ENCODE measurements around the gene IFI27L2.

The IFI27L2 gene

DNA sequence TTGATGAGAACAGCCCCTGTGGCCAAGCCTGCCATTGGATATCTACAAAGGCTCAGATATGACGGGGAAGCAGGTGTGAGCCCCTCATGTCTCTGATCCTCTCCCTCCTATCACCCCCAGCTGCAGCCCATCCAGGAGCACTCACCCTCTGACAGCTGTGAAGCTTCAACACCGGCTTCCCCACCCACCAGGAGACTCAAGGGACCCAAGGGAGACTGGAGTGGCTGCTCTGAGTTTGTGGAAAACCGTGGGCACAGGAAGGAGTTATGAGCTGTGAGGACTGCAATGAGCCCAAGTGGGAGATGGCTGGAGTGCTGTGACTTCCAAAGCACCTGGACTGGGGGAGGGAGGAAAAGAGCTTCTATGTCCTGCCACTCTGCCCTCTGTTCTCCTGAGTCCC, 7.9 kb downstream of the IFI27L2 start:
- DNase-seq, result no peak

GRCh38 chr14:94120667-94121340, 8.6 kb downstream of the IFI27L2 start:
- no peak for DNase-seq

DNA sequence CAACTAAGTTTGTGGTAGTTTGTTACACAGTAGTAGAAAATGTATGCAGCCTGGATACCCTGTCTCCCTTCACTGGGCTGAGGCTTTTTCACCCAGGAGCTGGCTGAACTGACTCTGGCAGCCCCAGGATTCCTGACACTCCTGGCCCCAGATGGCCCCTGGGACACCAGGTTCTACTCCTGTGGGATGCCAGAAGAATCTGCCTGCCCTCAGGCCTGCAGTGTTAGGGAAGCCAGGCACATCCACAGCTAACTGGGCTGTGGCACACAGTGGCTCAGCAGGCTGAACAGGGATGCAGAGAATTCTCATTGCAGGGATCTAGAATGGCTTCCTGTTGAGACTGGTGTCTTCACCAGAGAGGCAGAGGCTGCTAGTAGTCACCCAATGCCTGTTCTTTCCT, 10.3 kb downstream of the IFI27L2 start:
- no peak for DNase-seq

DNA sequence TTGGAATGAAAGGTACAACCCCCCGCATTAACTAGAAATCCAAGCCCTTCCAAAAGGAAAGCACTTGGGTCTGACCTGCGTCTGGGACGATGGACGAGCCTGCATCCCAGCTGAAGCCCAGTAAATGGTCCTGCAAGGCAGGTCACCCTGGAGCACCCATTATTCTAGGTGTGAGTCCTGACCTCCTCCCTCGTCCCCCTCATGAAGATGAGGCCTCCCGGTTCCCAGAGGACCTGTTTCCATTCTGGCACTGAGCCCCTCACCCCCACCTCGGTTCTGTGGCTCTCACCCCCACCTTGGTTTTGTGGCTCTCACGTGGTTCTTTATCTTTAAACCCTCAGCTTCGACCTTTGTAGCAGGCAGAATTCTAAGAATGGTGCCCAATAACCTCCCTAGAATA, 11.5 kb downstream of the IFI27L2 start:
- no peak for DNase-seq

GRCh38 chr14:94116701-94117100, 12.7 kb downstream of the IFI27L2 start:
- no peak for DNase-seq

GRCh38 chr14:94115631-94116030, 13.8 kb downstream of the IFI27L2 start:
- no peak for DNase-seq

GRCh38 chr14:94115058-94115591, 14.3 kb downstream of the IFI27L2 start:
- no peak for DNase-seq

- DNase-seq, result no peak
These were observed 14.8 kb downstream of the IFI27L2 start for GRCh38 chr14:94114589-94115057.

GRCh38 chr14:94113908-94114588, 15.4 kb downstream of the IFI27L2 start:
- no peak for DNase-seq

GRCh38 chr14:94113490-94113889, 15.9 kb downstream of the IFI27L2 start:
- DNase-seq, result no peak

DNA sequence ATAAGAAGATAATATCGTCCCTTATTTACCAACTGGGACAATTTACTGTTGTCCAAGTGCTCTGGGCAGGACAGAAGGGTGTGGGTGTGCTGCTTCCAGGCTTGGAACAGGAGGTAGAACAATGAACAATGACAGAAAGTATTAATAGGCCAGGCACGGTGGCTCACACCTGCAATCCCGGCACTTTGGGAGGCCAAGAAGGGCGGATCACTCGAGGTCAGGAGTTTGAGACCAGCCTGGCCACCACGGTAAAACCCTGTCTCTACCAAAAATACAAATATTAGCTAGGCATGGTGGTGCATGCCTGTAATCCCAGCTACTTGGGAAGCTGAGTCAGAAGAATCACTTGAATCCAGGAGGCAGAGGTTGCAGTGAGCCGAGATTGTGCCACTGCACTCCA, 16.3 kb downstream of the IFI27L2 start:
- DNase-seq, result no peak

- no peak for DNase-seq
These were observed 16.8 kb downstream of the IFI27L2 start for GRCh38 chr14:94112513-94113063.

GRCh38 chr14:94111276-94112095, 17.9 kb downstream of the IFI27L2 start:
- no peak for DNase-seq

DNA sequence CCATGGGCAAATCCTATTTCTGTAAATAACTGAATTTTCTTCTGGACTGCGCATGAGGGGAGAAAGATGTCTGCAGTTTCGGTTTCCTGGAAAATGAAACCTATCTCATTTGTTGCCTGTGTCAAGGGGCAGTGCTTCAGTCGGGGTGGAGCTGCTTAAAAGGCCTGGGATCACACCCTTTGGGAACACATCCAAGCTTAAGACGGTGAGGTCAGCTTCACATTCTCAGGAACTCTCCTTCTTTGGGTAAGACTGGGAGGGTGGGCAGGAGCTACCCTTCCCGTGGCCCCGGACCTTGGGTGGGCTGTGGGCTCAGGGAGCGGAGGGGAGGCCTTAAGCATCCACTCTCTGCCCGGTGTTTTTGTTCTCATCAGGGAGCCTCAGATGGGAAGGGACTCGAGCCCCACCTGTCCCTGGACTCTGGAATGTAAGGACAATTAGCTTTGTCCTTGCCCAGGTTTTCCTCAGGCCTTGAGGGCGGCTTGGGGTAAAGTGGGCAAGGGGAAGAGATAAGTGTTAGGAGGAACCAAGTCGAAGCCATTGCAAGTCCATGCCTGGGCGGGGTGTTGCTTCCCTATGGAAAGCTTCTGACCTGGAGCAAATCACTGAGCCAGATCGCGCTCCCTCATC, 18.7 kb downstream of the IFI27L2 start, which contains the start of gene IFI27:
Gene IFI27, plus strand, starts transcription at position 185 of the 630 bp plus-strand sequence.
- DNase-seq, result no peak

DNA sequence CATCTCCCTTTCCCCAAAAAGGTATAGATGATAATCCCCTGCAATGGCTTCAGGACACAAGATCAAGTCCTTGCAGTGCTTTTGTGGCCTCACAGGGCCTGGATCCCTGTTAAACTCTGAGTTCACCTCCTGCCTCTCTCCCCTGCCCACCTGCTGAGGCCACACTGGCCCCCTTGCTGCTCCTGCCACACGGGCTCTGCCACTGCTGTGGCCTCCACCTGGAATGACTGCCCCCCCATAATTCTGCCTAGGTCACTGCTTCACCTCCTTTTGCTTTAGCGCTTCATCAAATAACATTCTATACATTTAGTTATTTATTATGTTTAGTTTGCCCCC, 19.5 kb downstream of the IFI27L2 start:
- DNase-seq, result no peak

- no peak for DNase-seq
These were observed 24.7 kb downstream of the IFI27L2 start for GRCh38 chr14:94104731-94105130.

GRCh38 chr14:94103554-94104150, 25.8 kb downstream of the IFI27L2 start:
- DNase-seq, result no peak

DNA sequence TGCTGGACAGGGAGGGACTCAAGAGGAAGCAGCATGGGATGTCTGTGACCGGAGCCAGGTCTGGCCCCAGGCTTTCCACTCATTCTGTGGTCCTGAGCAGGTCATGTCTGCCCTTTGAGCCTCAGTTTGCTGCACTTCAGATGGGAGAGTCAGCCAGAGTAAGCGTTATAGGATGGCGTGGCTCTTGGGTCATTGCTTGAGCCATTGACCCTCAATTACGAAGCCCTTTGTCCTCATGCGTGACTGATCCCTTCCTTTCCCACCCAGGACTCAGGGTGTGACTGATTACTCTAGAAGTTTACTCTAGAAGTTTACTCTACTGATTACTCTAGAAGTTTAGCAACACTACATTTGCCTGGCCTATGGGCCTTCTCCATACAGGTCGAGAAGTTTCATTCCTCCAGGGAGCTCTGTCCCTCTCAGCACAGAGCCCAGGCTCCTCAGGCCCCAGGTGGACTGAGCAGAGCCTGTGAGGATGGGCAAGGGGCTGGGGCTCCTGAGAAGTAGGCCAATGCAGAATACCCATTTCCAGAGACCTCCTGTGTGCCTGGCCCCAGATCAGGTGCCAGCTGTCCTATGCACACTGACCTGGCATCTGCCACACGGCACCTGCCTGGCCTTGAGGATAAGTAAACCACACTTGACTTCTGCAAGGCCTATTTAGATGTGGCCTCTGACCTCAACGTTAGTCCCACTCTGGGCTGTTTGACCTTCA, 26.5 kb downstream of the IFI27L2 start:
- no peak for DNase-seq

DNA sequence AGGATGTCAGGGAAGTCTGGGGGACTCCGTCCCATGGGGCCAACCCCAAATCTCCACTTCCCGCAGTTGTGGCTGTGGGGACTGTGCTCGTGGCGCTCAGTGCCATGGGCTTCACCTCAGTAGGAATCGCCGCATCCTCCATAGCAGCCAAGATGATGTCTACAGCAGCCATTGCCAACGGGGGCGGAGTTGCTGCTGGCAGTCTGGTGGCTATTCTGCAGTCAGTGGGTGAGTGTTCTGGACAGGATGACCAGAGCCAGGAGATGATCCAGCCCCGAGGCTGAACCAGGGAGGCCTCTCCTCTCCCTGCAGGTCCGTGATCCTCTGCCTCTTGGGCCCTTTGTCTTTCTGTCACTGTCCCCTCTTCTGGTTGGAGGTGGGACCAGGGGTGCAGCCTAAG, 27.7 kb downstream of the IFI27L2 start:
- DNase-seq, result no peak

DNA sequence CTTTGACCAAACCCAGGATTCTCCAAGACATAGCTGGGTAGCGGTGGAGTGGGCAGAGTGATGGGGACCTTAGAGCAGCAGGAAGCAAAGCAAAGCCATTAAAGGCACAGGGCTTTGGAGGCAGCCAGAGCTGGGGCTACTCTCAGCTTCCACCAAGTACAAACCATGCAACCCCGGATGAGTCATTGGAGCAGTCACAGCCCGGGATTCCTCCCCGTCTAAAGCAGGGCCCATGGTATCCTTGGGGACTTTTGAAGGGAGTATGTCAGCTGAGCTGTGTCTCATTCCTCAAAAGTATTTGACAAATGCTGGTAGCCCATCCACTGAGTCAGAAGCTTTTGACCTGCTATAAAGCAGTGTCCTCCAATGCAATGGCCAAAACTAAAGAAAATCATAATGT, 28.6 kb downstream of the IFI27L2 start:
- no peak for DNase-seq

GRCh38 chr14:94099006-94099405, 30.4 kb downstream of the IFI27L2 start:
- no peak for DNase-seq
